ENCODE data around the gene PHF2.

GRCh38 chr9:93648181-93648580 is 71.8 kb downstream of the PHF2 start:
- no peak for TF ChIP-seq POLR2AphosphoS5 (IDR thresholded peaks at IDR 0.05; ENCODE audit: low read depth)
- no peak for TF ChIP-seq CTCF (IDR thresholded peaks at IDR 0.05; ENCODE audit: insufficient read depth, low read length)
